Fibroblast of skin of scalp (primary cell): ENCODE data around the gene TMEM82.

Source experiments
- DNase-seq: peaks from one replicate; pipeline ENCODE4 v3.0.0-alpha.2; 2013

The TMEM82 gene

DNA sequence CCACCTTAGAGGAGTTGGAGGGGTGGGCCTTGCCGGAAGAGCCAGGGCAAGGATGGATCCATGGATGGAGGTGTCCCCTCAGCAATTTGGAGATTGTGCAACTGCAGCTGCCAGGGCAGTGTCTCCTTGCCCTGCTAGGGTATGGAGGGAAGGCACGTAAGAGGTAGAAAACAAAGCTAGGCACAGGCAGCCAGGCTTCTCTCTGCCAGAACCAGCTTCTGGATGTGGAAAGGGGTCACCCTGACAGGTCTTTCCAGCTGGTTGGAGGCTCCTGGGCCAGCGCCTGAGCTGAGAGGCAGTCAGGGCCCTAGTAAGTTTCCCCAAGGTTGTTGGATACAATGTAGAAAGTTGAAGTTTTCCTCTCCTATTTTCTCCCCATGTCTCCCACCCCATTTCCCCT, 21.4 kb upstream of the TMEM82 start:
- DNase-seq: no peak

- no peak for DNase-seq
Observed at GRCh38 chr1:15722411-15722810, 19.9 kb upstream of the TMEM82 start.

GRCh38 chr1:15722836-15723532, 19.3 kb upstream of the TMEM82 start:
- DNase-seq: no peak

- no peak for DNase-seq
Observed at GRCh38 chr1:15723631-15724246, 18.6 kb upstream of the TMEM82 start.

DNA sequence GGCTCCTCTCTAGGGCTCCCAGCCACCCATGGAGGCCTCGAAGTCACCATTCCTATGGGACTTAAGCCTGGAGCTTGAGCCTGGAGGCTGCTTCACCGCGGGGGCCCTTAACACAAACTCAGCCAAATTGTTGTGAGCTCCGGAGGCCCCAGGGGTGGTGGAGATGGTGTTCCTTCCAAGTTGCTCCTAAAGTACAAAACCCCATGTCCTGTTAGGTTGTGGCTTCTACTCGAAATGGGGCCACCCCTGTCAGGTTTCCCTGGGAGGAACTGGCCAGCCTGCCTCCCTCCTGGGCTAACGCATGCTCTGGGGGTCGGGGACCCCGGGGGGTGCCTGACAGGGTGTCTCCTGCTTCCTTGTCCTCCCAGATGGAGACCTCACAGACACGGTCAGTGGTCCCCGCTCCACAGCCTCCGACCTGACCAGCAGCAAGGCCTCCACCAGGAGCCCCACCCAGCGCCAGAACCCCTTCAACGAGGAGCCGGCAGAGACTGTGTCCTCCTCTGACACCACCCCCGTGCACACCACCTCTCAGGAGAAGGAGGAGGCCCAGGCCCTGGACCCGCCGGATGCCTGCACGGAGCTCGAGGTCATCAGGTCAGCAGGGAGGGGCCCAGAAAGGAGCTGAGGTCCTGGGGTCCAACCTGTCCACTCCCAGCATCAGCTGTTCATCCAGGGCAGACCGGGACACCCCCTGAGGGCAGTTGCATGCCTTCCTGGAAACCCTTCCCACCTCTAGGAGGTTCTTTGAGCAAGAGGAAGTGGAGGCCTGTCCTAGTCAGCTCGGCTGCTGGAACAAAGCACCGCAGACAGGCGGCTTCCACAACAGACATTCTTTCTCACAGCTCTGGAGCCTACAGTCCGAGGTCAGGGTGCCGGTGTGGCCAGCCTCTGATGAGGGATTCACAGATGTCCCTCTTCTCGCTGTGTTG, 17.1 kb upstream of the TMEM82 start:
- no peak for DNase-seq

DNA sequence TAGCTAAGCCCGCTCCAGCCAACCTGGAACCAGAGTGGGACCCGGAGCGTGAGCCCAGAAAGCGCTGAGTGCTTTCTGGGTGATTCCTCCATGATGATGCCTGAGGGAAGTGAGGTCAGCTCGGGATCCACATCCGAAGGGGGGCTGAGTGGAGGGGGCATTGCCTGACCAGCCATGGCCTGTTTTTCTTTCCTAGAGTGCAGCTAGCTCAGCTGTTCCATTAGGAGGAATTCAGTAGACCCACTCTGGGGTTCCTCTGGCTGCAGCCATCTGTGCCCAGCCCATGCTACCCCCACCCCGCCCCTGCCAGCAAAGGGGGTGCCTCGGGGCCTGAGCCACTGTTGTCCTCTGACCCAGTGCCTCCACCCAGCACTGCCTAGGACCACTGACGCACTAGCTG, 15.8 kb upstream of the TMEM82 start:
- no peak for DNase-seq

GRCh38 chr1:15727021-15727420, 15.3 kb upstream of the TMEM82 start:
- no peak for DNase-seq

DNA sequence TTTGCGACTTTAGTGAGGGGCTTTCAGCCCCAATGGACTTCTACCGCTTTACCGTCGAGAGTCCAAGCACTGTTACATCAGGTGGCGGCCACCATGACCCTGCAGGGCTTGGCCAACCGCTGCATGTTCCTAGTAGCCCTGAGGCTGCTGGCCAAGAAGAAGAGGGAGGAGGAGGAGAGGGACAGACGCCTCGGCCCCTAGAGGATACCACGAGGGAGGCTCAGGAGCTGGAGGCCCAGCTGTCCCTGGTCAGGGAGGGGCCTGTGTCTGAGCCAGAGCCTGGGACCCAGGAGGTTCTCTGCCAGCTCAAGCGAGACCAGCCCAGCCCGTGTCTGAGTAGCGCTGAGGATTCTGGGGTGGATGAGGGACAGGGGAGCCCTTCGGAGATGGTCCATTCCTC, 14.9 kb upstream of the TMEM82 start:
- no peak for DNase-seq

- DNase-seq: no peak
Observed at GRCh38 chr1:15727866-15728534, 14.3 kb upstream of the TMEM82 start.

- DNase-seq: no peak
Observed at GRCh38 chr1:15728937-15729657, 13.2 kb upstream of the TMEM82 start.

DNA sequence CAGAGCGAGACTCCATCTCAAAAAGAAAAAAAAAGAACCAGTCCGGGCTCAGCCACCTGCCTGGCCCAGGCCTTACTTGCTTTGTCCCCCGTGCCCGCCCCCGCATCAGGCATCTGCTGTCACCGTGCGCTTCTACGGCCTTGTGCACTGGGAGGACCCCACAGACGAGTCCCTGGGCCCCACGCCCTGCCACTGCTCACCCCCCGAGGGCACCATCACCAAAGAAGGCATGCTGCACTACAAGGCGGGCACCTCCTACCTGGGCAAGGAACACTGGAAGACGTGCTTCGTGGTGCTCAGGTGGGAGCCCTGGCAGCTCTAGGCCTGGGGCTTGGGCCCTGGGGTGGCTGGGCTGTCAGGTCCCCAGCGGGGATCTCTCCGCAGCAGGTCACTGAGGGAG, 11.9 kb upstream of the TMEM82 start:
- DNase-seq: no peak

GRCh38 chr1:15730936-15731335, 11.4 kb upstream of the TMEM82 start:
- no peak for DNase-seq

DNA sequence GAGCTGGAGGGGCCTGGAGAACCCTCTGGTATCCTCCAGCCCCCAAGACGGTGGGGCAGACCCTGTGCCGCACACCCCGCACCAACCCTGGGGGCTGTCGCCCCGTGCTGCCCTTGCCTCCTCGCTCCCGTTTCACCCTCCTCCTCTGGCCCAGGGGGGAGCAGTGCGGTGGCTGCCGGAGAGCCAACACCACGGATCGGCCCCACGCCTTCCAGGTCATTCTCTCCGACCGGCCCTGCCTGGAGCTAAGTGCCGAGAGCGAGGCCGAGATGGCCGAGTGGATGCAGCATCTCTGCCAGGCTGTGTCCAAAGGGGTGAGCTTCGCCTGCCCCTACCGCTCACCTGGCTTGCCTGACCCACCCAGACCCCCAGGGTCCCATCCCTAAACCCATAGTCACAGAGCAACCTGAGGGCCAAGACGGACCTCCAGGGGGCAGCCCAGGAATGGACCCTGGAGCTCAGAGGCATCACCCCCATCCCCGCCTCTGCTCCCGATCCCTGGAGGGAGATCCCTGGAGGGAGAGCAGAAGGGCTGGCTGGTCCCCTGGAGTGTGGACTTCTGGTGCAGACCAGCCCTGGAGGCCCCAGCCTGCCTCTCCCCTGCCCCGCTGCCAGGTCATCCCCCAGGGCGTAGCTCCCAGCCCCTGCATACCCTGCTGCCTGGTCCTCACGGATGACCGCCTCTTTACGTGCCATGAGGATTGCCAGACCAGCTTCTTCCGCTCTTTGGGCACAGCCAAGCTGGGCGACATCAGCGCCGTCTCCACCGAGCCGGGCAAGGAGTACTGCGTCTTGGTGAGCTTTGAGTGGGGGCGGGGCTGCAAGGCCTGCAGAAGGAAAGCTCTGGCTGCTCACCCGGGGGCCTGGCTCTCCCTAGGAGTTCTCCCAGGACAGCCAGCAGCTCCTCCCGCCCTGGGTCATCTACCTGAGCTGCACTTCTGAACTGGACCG, 10.3 kb upstream of the TMEM82 start:
- no peak for DNase-seq

- DNase-seq: no peak
Observed at GRCh38 chr1:15732686-15733081, 9.6 kb upstream of the TMEM82 start.

GRCh38 chr1:15733218-15733725, 9.0 kb upstream of the TMEM82 start:
- no peak for DNase-seq

DNA sequence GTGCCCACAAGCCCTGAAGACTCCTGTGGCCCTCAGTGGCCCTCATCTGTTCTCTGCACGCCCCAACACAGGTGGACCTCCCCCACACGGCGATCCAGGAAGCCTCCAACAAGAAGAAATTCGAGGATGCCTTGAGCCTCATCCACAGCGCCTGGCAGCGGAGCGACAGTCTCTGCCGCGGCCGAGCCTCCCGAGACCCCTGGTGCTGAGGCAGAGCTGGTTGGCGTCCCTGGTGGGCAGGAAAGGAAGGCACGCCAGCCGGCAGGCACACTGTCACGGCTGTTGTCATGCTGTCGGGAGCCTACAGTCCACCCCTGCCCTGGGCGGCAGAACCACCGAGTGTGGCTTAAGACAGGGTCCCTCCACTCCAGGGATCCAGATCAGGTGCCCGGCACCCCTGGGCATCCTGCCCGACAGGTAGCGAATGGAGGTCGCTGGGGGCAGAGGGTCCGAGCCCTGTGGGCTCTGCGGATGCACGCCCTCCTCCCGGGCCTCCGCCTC, 8.5 kb upstream of the TMEM82 start:
- DNase-seq: no peak

DNA sequence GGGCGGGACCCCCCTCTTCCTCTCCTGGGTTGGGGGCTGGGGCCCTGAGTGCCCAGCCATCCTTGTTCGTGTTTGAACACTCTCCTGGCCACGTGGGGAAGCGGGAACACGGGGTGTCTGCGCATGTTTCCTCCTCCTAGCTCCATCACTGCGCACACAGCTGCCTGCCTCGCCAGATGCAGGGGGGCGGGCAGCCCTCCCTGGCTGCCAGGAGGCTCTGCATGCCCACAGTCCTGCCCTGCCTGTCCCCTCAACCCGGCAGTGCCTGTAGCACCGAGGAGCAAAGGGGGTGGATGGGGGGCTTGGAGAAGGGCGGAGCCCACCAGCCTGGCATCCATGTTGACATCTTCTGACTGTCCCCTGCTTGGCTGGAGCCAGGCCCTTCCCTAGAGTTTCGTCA, 8.0 kb upstream of the TMEM82 start:
- no peak for DNase-seq

GRCh38 chr1:15734901-15735300, 7.4 kb upstream of the TMEM82 start:
- DNase-seq: no peak

DNA sequence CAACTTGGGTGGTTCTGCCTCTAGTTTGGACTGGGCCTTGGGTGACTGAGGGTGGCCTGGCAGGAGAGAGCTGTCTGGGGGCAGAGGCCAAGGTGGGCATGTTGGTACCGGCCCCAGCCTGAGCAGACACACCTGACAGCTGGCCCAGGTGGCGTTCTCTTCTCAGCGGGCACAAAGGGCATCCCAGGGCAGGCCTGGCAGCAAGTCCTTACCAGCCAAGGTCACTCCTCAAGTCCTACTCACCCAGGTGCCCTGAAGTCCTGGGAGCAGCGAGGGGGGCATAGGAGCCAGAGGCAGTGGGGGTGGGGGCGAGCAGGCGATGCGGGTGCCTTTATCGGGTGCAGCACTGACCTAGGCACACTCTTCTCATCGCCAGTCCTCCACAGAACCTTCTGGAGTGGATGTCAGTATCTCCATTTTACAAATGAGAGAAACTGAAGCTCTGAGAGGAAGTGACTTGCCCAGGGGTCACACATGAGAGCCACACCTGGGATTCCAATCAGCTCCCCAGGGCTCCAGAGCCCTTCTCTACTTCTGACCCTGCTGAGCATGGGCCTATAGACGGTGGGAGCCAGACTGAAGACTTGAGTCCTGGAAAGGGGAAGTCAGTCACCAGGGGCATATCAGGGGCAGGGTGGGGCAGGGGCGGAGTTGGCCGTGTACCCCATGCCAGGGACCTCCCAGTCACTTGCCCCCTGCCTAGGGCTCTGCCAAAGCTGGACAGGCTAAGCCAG, 6.8 kb upstream of the TMEM82 start:
- no peak for DNase-seq
